Right cardiac atrium (tissue), 5 donors: ENCODE measurements around the gene STK38. TPM values are rescaled to one million over a fixed set of nuclear protein-coding genes. Genes with fewer than 3 reads are reported as not detected.

Source experiments
- ATAC-seq, 2 donors: fragments of 200-7000 bp; cut with Tn5 transposase; one replicate each; pipeline versions ENCODE4 v1.8.0 to v1.9.1; 2020; ENCODE audit warnings: moderate library complexity in 2 of 2, mild to moderate bottlenecking in 1 of 2
- DNase-seq, 3 donors: peaks; one replicate each; pipeline ENCODE4 v3.0.0-alpha.2; 2020
- H3K27ac ChIP-seq: one replicate; pipeline ENCODE4 v1.5.1; 2013; ENCODE audit warnings: mild to moderate bottlenecking, low read length, control low read depth, moderate library complexity
- H3K27me3 ChIP-seq: one replicate; pipeline ENCODE4 v1.6.1; 2013; ENCODE audit not compliant: control insufficient read depth, insufficient read depth
- H3K4me1 ChIP-seq: one replicate; pipeline ENCODE4 v1.6.1; 2013; ENCODE audit warnings: low read length; ENCODE audit not compliant: control insufficient read depth, insufficient read depth
- H3K4me3 ChIP-seq: one replicate; pipeline ENCODE4 v1.5.1; 2013; ENCODE audit warnings: low read length, control low read depth
- H3K9me3 ChIP-seq: one replicate; pipeline ENCODE4 v1.6.1; 2013; ENCODE audit warnings: low read length; ENCODE audit not compliant: control insufficient read depth
- WGBS: extraction: QIAGEN DNeasy Blood & Tissue Kit; methylation state at CpG from one replicate; pipeline ENCODE4 v1.1.7; 2013; 5-methylcytosine and 5-hydroxymethylcytosine counted together
- intact Hi-C, 4 donors: fragments of 100-400 bp; cut with DNase I; formaldehyde crosslinking; loops; one replicate each; pipeline versions ENCODE4 v1.11.0 to v1.14.0; 2022 to 2023
- polyA plus RNA-seq: library from polyadenylated mRNA; stranded (reverse); fragments of 200-250 nt; gene quantifications from one replicate; pipeline ENCODE4 v1.2.3, GENCODE V29; 2013
- total RNA-seq, 4 donors: library from RNA; stranded (reverse); fragmentation: NEBNext Ultra II Directional; extraction: Animal tissue kit (Norgen Biotek cat#: 25700); gene quantifications; one replicate each; pipeline ENCODE4 v1.2.1, GENCODE V29; 2021
- donor health status: healthy with polysubstance abuse.
- donor health status: DM: no; HTN: yes; CAD: no.
- donor health status: DM: no; HTN: no; CAD: no.
- donor health status: DM: no; HTN: yes; CAD: no; lungs with severe emphysema.
- donor health status: DM: yes; HTN: yes; CAD: no.

STK38 gene
- total and polyA plus RNA-seq, 5 donors: 12.2 to 23.7 (median 22.3) TPM

DNA sequence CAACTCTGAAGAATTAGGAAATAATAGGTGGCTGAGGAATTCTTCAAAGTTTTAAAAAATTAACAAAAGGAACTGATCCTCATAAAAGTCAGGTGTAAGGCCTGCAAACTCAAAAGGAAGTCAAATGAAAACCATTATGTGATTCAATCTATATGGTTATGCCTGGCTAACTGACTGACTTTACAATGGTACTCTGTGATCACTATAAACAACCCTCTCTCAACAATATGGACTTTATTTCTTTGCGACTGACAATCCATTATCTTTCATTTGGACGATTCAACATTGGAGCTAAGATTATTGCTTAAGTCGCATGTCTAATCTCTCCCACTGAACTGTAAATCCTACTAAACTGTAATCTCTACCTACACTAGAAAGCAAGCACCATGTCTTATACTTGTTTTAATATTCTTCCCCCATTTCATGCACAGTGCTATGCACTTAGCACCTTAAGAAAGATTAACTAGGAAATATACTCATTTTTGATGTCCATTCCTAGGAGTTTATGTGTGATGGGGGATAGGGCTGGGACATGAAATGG lies 1.4 kb downstream of the STK38 start:
- DNase-seq: no peak
- WGBS: 11% methylated on average over 3 of the region's 3 CpGs
- ATAC-seq: no peak
- H3K9me3 ChIP-seq: no peaks in the 10 kb centered on the region
- H3K4me3 ChIP-seq: peak overlapping the region; percentile 97
- H3K27ac ChIP-seq: peak overlapping the region; percentile 98
- H3K27me3 ChIP-seq: no peaks in the 10 kb centered on the region
- H3K4me1 ChIP-seq: peaks cover 5% of the 10 kb centered on the region
- intact Hi-C loops: loop anchor here in 3 of 4 donors (5.0 to 10.0 kb wide), 3 partner anchors 41 to 49 kb away; partner anchors contain the start of gene SRSF3 (in 2 of the 3)

DNA sequence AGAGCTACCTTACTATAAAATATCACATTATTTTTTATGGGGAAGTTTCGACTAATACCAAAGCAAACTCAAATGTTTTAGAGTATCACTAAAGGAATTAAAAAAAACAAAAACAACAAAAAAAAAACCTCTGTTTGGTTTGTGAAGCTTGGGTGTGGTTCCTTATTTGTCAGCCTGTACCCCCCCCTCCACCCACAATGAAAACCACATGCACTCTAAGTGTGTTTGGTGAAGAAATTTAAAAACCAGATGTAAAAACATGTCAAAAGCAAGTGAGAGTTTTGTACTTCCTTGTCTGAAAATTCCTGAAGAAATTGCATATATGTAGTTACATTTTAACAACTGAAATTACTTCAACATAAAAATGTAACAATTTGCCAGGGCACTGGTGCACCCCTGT lies 3.1 kb downstream of the STK38 start:
- Histone ChIP-seq H3K27me3 (no peaks in the 10 kb centered on the region), H3K27ac (peak overlapping the region; percentile 58), H3K4me1 (peaks cover 7% of the 10 kb centered on the region), H3K9me3 (no peaks in the 10 kb centered on the region), H3K4me3 (no peak overlapping the region)
- WGBS: 68% methylated on average over 1 of the region's 1 CpG
- DNase-seq (peak in 1 of 3 donors; percentile 49), ATAC-seq (no peak)
- intact Hi-C loops: loop anchor here in 1 of 4 donors (10.0 kb wide), 1 partner anchor 51 kb away; the partner anchor contains the start of gene SRSF3

DNA sequence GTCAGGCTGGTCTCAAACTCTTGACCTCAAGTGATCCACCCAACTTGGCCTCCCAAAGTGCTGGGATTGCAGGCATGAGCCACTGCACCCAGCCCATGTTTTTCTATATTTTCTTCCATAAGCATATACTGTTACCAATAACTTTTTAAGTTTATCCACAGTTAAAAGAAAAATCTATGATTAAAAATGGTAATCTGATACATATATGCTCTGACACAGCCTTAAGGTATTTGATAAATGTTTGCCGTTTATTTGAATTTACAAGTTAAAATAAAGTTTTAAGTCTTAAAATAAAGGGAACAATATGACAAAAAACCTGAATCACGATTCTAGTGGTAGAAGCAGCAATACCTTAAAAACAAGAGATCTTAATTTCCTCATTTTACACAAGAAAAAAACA lies 5.2 kb downstream of the STK38 start:
- no peaks in the 10 kb centered on the region for H3K27me3 ChIP-seq
- no peaks in the 10 kb centered on the region for H3K9me3 ChIP-seq
- no peak for DNase-seq
- 88% methylated on average over 2 of the region's 2 CpGs for WGBS
- no peak overlapping the region for H3K4me3 ChIP-seq
- H3K27ac ChIP-seq: no peak overlapping the region
- no peak for ATAC-seq
- intact Hi-C loops: loop anchor here in 1 of 4 donors (10.0 kb wide), 1 partner anchor 53 kb away; the partner anchor contains the start of gene SRSF3
- peaks cover 7% of the 10 kb centered on the region for H3K4me1 ChIP-seq

DNA sequence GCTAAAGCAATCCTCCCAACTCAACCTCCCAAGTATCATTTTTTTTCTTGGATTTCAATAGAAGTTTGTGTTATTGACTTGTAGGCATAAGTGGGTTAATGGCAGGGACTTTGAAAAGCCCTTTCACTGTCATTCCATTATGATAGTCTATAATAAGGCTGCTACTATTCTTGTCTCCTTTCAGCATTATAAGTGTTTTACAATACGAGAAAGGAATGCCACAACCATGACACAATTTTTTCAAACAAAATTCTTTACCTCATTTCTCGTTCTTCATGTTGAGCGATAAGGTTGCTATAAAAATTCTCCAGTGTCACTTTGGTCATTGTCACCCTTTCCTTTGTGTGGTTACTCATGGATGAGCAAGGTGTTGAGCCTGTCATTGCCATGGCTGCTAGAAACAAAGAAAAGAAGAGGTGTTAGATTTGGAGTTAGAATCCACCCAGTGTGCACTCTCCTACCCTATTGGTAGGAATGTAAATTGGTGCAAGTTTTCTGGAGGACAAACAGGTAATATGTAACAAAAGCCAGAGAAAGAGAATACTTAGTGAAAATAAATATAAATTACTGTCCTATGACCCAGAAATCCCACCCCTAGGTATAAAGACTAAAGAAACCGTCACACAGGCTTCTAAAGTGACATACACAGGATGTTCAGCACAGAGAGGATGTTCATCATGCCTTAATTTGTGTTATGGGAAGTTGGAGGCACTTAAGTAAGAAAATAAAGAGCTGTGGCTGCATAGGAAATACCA lies 7.3 kb downstream of the STK38 start:
- ATAC-seq: peak; percentile 89 to 92
- Histone ChIP-seq H3K27ac (peak overlapping the region; percentile 78), H3K4me3 (no peak overlapping the region), H3K4me1 (peaks cover 7% of the 10 kb centered on the region), H3K9me3 (no peaks in the 10 kb centered on the region), H3K27me3 (no peaks in the 10 kb centered on the region)
- DNase-seq: no peak
- WGBS: 64% methylated on average over 4 of the region's 4 CpGs
- intact Hi-C loops: loop anchor here in 1 of 4 donors (10.0 kb wide), 1 partner anchor 55 kb away; the partner anchor contains the start of gene SRSF3

DNA sequence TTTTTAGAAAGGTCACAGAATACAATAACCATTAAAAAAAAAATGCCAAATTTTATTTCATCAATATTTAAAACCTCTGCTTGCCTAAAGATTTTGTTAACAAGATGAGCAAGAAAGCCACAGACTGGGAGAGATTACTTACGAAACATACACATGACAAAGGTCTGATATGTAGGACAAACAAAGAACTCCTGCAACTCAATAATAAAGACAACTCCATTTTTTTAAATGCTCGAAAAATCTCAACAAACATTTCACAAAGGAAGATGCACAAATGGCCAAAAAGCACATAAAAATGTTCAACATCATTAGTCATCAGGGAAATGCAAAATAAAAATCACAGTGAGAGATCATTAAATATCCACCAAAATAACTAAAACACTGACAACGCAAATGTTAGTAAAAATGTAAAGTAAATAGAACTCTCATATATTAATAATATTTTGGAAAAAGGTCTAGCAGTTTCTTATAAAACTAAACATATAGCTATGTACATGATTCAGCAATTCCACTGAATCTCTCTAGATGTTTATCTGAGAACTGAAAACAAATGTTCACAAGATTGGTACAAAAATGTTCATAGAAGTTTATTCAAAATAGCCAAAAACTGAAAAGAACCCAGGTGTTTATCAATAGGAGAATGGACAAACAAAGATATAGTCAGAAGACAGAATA lies 10.3 kb downstream of the STK38 start:
- no peak for ATAC-seq
- no peak for DNase-seq
- H3K4me1 ChIP-seq: peaks cover 3% of the 10 kb centered on the region
- H3K9me3 ChIP-seq: no peaks in the 10 kb centered on the region
- intact Hi-C loops: no loop called here
- no peaks in the 10 kb centered on the region for H3K27me3 ChIP-seq
- no peak overlapping the region for H3K4me3 ChIP-seq
- 93% methylated on average over 3 of the region's 3 CpGs for WGBS
- H3K27ac ChIP-seq: no peak overlapping the region

DNA sequence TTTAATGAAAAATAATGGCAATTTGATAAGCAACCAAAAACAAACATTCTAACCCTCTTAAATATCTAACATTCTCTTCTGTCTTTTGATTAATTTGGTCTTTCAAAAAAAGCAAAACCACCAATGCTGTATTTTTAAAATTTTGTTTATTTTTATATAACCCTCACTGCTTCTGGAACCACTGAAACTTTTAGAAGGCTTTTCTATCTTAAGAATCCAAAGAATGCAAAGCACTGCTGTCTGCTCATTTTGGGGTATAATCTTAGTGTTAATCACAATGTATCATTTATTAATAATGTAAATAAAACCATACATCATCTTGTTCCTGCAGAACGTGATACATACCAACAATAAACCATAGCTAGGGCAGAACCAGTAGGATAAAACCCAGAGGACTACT lies 14.0 kb downstream of the STK38 start:
- Histone ChIP-seq H3K27me3 (no peaks in the 10 kb centered on the region), H3K27ac (no peak overlapping the region), H3K4me3 (no peak overlapping the region), H3K4me1 (peaks cover 2% of the 10 kb centered on the region), H3K9me3 (no peaks in the 10 kb centered on the region)
- ATAC-seq (no peak), DNase-seq (no peak)
- intact Hi-C loops: no loop called here
- WGBS: 43% methylated on average over 1 of the region's 1 CpG

DNA sequence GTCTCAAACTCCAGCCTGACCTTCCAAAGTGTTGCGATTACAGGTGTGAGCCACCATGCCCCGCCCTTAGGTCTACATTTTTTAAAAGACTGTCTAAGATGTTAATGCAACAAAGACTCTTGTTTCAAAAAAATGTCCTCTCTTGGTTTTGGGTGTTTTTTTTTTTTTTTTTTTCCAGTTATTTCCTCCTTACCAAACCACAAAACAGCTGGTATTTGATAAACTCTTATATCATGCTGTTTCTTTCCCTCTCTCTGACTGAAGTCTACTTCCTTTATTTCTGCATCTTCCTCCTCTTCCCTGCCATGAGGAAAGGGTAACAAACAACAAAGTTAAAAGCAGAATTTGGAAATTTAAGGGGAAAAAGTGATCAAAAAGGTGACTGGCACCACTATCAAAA lies 21.2 kb downstream of the STK38 start:
- no peaks in the 10 kb centered on the region for H3K9me3 ChIP-seq
- no peak overlapping the region for H3K4me3 ChIP-seq
- H3K27me3 ChIP-seq: no peaks in the 10 kb centered on the region
- ATAC-seq (no peak), DNase-seq (no peak)
- 96% methylated on average over 2 of the region's 2 CpGs for WGBS
- H3K27ac ChIP-seq: no peak overlapping the region
- H3K4me1 ChIP-seq: no peaks in the 10 kb centered on the region
- intact Hi-C loops: no loop called here

DNA sequence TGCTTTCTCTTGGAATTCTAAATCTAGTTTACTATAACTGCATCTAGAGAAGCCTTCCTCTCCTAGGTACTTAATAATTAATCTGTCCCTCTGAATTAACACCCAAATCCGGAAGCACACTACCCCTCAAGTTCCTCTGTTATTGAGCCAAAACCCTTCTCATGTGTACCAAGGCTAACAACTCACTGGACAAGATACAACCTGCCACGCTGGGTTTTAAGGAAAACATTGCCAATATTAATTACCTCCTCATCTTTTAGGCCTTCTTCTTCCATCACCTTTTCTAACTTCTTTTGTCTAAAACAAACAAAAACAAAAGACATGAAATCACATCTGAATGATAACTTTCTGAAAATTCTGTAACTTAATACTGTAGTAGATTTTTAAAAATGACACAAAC lies 21.9 kb downstream of the STK38 start:
- no peaks in the 10 kb centered on the region for H3K9me3 ChIP-seq
- no peaks in the 10 kb centered on the region for H3K27me3 ChIP-seq
- H3K27ac ChIP-seq: no peak overlapping the region
- intact Hi-C loops: no loop called here
- ATAC-seq: no peak
- H3K4me3 ChIP-seq: no peak overlapping the region
- WGBS: 95% methylated on average over 2 of the region's 2 CpGs
- H3K4me1 ChIP-seq: no peaks in the 10 kb centered on the region
- no peak for DNase-seq

DNA sequence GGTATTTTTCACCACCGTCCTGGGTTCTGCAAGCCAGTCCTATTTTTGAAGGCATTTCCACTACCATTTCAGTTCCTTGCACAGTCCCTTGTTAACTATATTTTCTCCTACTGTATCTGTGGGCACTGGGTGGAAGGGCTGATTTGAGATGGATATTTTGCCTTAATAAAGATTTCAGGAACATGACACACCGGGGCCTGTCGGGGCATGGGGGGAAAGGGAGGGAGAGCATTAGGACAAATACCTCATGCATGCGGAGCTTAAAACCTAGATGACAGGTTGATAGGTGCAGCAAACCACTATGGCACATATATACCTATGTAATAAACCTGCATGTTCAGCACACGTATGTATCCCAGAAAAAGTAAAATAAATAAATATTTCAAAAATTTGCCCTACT lies 22.4 kb downstream of the STK38 start:
- no peak overlapping the region for H3K4me3 ChIP-seq
- WGBS: 94% methylated on average over 5 of the region's 5 CpGs
- no peak overlapping the region for H3K27ac ChIP-seq
- H3K27me3 ChIP-seq: no peaks in the 10 kb centered on the region
- DNase-seq (no peak), ATAC-seq (no peak)
- intact Hi-C loops: no loop called here
- H3K4me1 ChIP-seq: no peaks in the 10 kb centered on the region
- H3K9me3 ChIP-seq: no peaks in the 10 kb centered on the region

DNA sequence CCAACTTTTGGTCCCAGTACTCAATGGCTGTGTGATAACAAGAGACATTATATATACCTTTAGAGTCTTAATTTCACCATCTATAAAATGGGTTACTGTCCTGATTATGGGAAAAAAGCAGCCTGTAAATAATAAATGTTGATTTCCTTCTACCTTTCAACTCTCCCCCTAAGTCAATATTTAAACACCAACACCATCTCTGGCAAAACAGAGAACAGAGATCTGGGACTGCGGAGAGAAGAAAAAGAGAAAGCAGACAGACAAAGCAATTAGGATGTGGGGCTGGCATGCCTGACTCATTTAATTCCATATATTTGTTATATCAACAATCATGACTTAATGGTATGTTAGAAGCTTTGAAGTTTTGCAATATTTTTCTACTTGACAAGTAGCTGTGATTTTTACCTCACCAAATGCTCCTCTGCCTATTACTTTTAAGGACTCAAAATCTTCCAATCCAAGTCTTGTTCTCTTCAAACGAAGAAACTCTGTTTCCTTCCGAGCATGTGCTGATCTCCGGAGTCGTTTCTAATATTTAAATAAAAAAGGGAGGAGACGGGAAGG lies 23.3 kb downstream of the STK38 start:
- intact Hi-C loops: no loop called here
- DNase-seq (no peak), ATAC-seq (no peak)
- Histone ChIP-seq H3K4me1 (no peaks in the 10 kb centered on the region), H3K4me3 (no peak overlapping the region), H3K27me3 (no peaks in the 10 kb centered on the region), H3K9me3 (no peaks in the 10 kb centered on the region), H3K27ac (no peak overlapping the region)
- WGBS: 90% methylated on average over 6 of the region's 6 CpGs

DNA sequence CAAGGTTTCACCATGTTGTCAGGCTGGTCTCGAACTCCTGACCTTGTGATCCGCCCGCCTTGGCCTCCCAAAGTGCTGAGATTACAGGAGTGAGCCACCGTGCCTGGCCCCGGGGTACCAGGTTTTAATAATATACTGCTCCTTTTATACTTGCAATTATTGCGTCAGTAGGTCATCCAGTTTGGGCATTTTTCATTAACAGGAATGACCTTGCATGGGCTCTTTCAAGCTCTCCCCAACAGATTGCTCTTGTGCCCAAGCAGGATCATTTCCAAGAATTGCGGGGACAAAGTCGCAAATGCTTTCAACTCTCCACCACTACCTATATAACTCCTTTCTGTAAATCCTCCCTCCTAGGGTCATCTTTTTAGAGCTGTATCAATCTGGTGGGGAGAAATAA lies 23.8 kb downstream of the STK38 start:
- ATAC-seq (no peak), DNase-seq (no peak)
- 97% methylated on average over 8 of the region's 8 CpGs for WGBS
- no peaks in the 10 kb centered on the region for H3K27me3 ChIP-seq
- intact Hi-C loops: no loop called here
- H3K4me3 ChIP-seq: no peak overlapping the region
- H3K4me1 ChIP-seq: no peaks in the 10 kb centered on the region
- H3K9me3 ChIP-seq: no peaks in the 10 kb centered on the region
- no peak overlapping the region for H3K27ac ChIP-seq
